IMR-90 (cell line): ENCODE results near the gene GRIN2D. TPM values are rescaled to one million over a fixed set of nuclear protein-coding genes. Genes with fewer than 3 reads are reported as not detected.

ENCODE experiments used
- CTCF ChIP-seq: conservative IDR thresholded peaks from 2 replicates; pipeline ENCODE4 v1.5.1; 2012; ENCODE audit warnings: mild to moderate bottlenecking, low read depth, low read length, improper control_type of control experiment
- MAZ ChIP-seq: IDR thresholded peaks from 2 replicates; pipeline ENCODE4 v1.6.1; 2012; ENCODE audit warnings: low read depth, mild to moderate bottlenecking, low read length, improper control_type of control experiment, moderate library complexity, borderline replicate concordance
- MXI1 ChIP-seq: IDR thresholded peaks from 2 replicates; pipeline ENCODE4 v1.6.1; 2012; ENCODE audit warnings: low read depth, mild to moderate bottlenecking, low read length, moderate library complexity, borderline replicate concordance
- polyA plus RNA-seq, 3 experiments: library from polyadenylated mRNA; depleted of rRNA; stranded (reverse); fragments of >200 nt; gene quantifications; 2 replicates each; pipeline ENCODE4 v1.2.3, GENCODE V29; 2012; ENCODE audit warnings: low replicate concordance in 1 of 3
- total RNA-seq: library from RNA; depleted of rRNA; stranded (reverse); fragments of >200 nt; gene quantifications from 2 replicates; pipeline ENCODE4 v1.2.3, GENCODE V29; 2012

Gene GRIN2D
- total and polyA plus RNA-seq, 2 of the 4 experiments (the other 2 are of a cell fraction) = under 0.01 to 0.24 TPM

- TF ChIP-seq CTCF = peak; percentile 67
- peak; percentile 42; the same call in 1 of the 2 replicates for TF ChIP-seq MAZ
- 0 out of 2 replicates have a peak, but pooled peaks have one; percentile 7 for TF ChIP-seq MXI1
These were observed 3.0 kb upstream of the GRIN2D start (continued) for GRCh38 chr19:48390188-48391099.
